GM03348 (cell line): ENCODE data around the gene GNAS.
"Not testable (repeated sequence)": the region's sequence is repeated elsewhere in the genome, so short reads cannot be mapped to it uniquely, and the experiment has no call there.

Source experiments
- DNase-seq: peaks from one replicate; pipeline ENCODE4 v3.0.0; 2012; ENCODE audit warnings: low spot score

GNAS gene

GRCh38 chr20:58828136-58828535 is 24.4 kb upstream of the GNAS start:
- DNase-seq = no peak

GRCh38 chr20:58828804-58829203 is 23.7 kb upstream of the GNAS start:
- not testable (repeated sequence) for DNase-seq

- DNase-seq = no peak
Measured at GRCh38 chr20:58829531-58829941, 23.0 kb upstream of the GNAS start.

- no peak for DNase-seq
Measured at GRCh38 chr20:58832457-58832856, 20.1 kb upstream of the GNAS start.

GRCh38 chr20:58833921-58834320 is 18.6 kb upstream of the GNAS start:
- DNase-seq = no peak

GRCh38 chr20:58835231-58835630 is 17.3 kb upstream of the GNAS start:
- DNase-seq = no peak

- DNase-seq = no peak
Measured at GRCh38 chr20:58836616-58837204, 15.8 kb upstream of the GNAS start.

GRCh38 chr20:58837717-58838116 is 14.8 kb upstream of the GNAS start:
- no peak for DNase-seq

- DNase-seq = no peak
Measured at GRCh38 chr20:58838174-58838573, 14.3 kb upstream of the GNAS start.

GRCh38 chr20:58839474-58839874 is 13.0 kb upstream of the GNAS start:
- DNase-seq = peak; percentile 42

GRCh38 chr20:58839991-58840747 is 12.3 kb upstream of the GNAS start:
- no peak for DNase-seq

- DNase-seq = no peak
Measured at GRCh38 chr20:58840816-58841538, 11.5 kb upstream of the GNAS start.

- DNase-seq = no peak
Measured at GRCh38 chr20:58841539-58842264, 10.8 kb upstream of the GNAS start.

- DNase-seq = no peak
Measured at GRCh38 chr20:58842276-58842675, 10.2 kb upstream of the GNAS start.

- DNase-seq = no peak
Measured at GRCh38 chr20:58843128-58843556, 9.4 kb upstream of the GNAS start.

- no peak for DNase-seq
Measured at GRCh38 chr20:58845706-58846105, 6.8 kb upstream of the GNAS start.

GRCh38 chr20:58847463-58847862 is 5.1 kb upstream of the GNAS start:
- DNase-seq = no peak

GRCh38 chr20:58850693-58851174 is 1.8 kb upstream of the GNAS start, which contains the start of gene GNAS-AS1:
Gene GNAS-AS1 (minus strand): TSS chr20:58850902.
- peak; percentile 97 for DNase-seq

- no peak for DNase-seq
Measured at GRCh38 chr20:58851221-58851968, 1.1 kb upstream of the GNAS start.

- DNase-seq = no peak
Measured at GRCh38 chr20:58851969-58852458, 502 bp upstream of the GNAS start.

- DNase-seq = no peak
Measured at GRCh38 chr20:58853466-58853865, 950 bp downstream of the GNAS start.
